ENCODE measurements around the gene POU4F1. TPM values are rescaled to one million over a fixed set of nuclear protein-coding genes. Genes with fewer than 3 reads are reported as not detected.
A peak's percentile ranks its signal among the peaks of the same experiment; 100 is the strongest.

Gene POU4F1
- total RNA-seq, 1 experiment from 2014 or later, result 0.26 TPM

DNA sequence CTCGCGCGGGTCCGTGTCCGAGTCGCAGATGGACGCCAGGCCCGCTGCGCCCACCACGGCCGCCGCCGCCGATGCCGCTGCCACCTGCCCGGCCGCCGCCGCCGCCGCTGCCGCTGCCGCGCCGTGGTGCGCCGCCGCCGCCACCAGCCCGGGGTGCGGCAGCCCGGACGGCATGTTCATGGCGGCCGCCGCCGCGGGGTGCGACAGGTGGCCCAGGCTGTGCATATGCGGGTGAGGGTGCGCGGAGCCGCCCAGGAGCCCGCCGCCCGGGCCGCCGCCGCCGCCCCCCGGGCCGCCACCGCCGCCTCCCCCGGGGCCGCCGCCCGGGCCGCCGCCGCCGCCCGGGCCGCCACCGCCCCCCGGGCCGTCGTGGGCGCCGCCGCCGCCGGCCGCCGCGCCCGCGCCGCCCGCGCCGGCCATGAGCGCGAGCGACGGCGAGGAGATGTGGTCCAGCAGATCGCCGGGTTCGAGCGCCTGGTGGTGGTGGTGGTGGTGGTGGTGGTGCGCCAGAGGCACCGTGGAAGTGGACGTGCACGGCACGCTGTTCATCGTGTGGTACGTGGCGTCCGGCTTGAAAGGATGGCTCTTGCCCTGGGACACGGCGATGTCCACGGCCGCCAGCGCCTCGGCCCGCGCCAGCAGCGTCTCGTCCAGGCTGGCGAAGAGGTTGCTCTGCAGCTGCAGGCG lies 1.3 kb downstream of the POU4F1 start:
- H3K4me2 ChIP-seq (ENCODE audit: insufficient read depth, insufficient read length, low read length), result peak overlapping the region; percentile 60
- H3K27me3 ChIP-seq (ENCODE audit: insufficient read depth, low read length), result peaks cover 87% of the 10 kb centered on the region
- H2BK12ac ChIP-seq (ENCODE audit: insufficient read length, low read depth, low read length), result no peak overlapping the region
- no peak overlapping the region for H3K4ac ChIP-seq (ENCODE audit: low read depth, low read length)
- no peak overlapping the region for H2BK20ac ChIP-seq (ENCODE audit: low read depth, low read length, poor library complexity, severe bottlenecking)
- no peak overlapping the region for H2AK5ac ChIP-seq (ENCODE audit: insufficient read length, low read length)
- H3K4me3 Mint-ChIP-seq, result peak overlapping the region; percentile 57 to 89
- no peak overlapping the region for H3K9ac ChIP-seq (ENCODE audit: extremely low read depth, insufficient read length, low read length)
- no CpG with 5 or more reads among the region's 112 CpGs for WGBS (ENCODE audit: extremely low coverage, insufficient read length, low lambda C conversion rate)
- H3K79me1 ChIP-seq (ENCODE audit: insufficient read depth, low read depth, low read length, poor library complexity, severe bottlenecking), result no peaks in the 10 kb centered on the region
- no peak overlapping the region for H3K18ac ChIP-seq (ENCODE audit: insufficient read length, low read depth, low read length)
- DNase-seq, result no peak
- H3K27ac ChIP-seq (ENCODE audit: insufficient read length, low read depth, low read length), result no peak overlapping the region
- no peak overlapping the region for H3K23ac ChIP-seq (ENCODE audit: insufficient read length, low read depth, low read length)
- peaks cover 96% of the 10 kb centered on the region for H3K27me3 Mint-ChIP-seq (ENCODE audit: low read depth)
- no peak overlapping the region for H2AFZ ChIP-seq (ENCODE audit: low read length)
- H2BK15ac ChIP-seq (ENCODE audit: low read depth, low read length), result no peak overlapping the region
- H4K5ac ChIP-seq (ENCODE audit: insufficient read length, low read depth, low read length), result no peak overlapping the region
- H2BK5ac ChIP-seq (ENCODE audit: insufficient read length, low read length), result no peak overlapping the region
- H3K23me2 ChIP-seq (ENCODE audit: insufficient read length, low read depth, low read length, poor library complexity, severe bottlenecking), result peaks cover 15% of the 10 kb centered on the region
- no peak overlapping the region for H4K91ac ChIP-seq (ENCODE audit: insufficient read length, low read depth, low read length)
- H3K9me3 Mint-ChIP-seq, result peaks cover 8 to 29% of the 10 kb centered on the region in 2 experiments; a peak in 4 of 5 replicates
- H3K56ac ChIP-seq (ENCODE audit: insufficient read length, low read depth, low read length), result no peak overlapping the region
- no peak overlapping the region for H4K8ac ChIP-seq (replicated peaks; ENCODE audit: insufficient read length, low read depth, low read length)
- no peak overlapping the region for H3K14ac ChIP-seq (ENCODE audit: insufficient read depth, low read length)
- H3K4me1 Mint-ChIP-seq, result peaks cover 17 to 52% of the 10 kb centered on the region in 2 experiments
- no peaks in the 10 kb centered on the region for H4K20me1 ChIP-seq (ENCODE audit: control insufficient read depth, insufficient read depth, insufficient read length)
- TF ChIP-seq, protein P1, sequence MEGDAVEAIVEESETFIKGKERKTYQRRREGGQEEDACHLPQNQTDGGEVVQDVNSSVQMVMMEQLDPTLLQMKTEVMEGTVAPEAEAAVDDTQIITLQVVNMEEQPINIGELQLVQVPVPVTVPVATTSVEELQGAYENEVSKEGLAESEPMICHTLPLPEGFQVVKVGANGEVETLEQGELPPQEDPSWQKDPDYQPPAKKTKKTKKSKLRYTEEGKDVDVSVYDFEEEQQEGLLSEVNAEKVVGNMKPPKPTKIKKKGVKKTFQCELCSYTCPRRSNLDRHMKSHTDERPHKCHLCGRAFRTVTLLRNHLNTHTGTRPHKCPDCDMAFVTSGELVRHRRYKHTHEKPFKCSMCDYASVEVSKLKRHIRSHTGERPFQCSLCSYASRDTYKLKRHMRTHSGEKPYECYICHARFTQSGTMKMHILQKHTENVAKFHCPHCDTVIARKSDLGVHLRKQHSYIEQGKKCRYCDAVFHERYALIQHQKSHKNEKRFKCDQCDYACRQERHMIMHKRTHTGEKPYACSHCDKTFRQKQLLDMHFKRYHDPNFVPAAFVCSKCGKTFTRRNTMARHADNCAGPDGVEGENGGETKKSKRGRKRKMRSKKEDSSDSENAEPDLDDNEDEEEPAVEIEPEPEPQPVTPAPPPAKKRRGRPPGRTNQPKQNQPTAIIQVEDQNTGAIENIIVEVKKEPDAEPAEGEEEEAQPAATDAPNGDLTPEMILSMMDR (conservative IDR thresholded peaks at IDR 0.05), result no peak
- no peaks in the 10 kb centered on the region for H3K79me2 ChIP-seq (ENCODE audit: insufficient read depth, low read length)
- no peaks in the 10 kb centered on the region for H3K9me3 ChIP-seq (ENCODE audit: control insufficient read depth, low read depth, low read length)
- H3K4me1 ChIP-seq (ENCODE audit: insufficient read depth, low read length), result no peaks in the 10 kb centered on the region
- no peak overlapping the region for H2BK120ac ChIP-seq (ENCODE audit: low read depth, low read length, poor library complexity, severe bottlenecking)
- no peak overlapping the region for H3T11ph ChIP-seq (ENCODE audit: low read length)
- no peak overlapping the region for H3K27ac Mint-ChIP-seq
- peaks cover 0 to 2% (median 2%) of the 10 kb centered on the region in 3 experiments; a peak in 3 of 7 replicates for H3K36me3 Mint-ChIP-seq (ENCODE audit: insufficient read depth in 1 of 3, low read depth in 3 of 3)

Data from H9 (cell line).